IMR-90 (cell line): ENCODE measurements around the gene ERMARD. TPM values are rescaled to one million over a fixed set of nuclear protein-coding genes. Genes with fewer than 3 reads are reported as not detected.

Source experiments
- ATAC-seq: fragments of 200-7000 bp; cut with Tn5 transposase; 2 replicates; pipeline ENCODE4 v1.9.1; 2020; ENCODE audit warnings: low read depth, mild to moderate bottlenecking, moderate library complexity
- BruUV-seq: library from RNA; stranded (reverse); fragments of 400-500 nt; replicated peaks from 2 replicates; lab custom pipeline; 2021; lab: Mats Ljungman, UMichigan
- CTCF ChIA-PET: fragments of 300-600 bp; formaldehyde crosslinking; extraction: SDS; loops from one replicate; lab custom pipeline; 2021; ENCODE audit warnings: antibody characterized with exemption; lab: Yijun Ruan, JAX
- POLR2A ChIA-PET: fragments of 300-600 bp; sonication (Branson Sonifier 250); formaldehyde crosslinking; loops from one replicate; lab custom pipeline; 2022; ENCODE audit warnings: antibody characterized with exemption; ENCODE audit not compliant: unreplicated experiment; lab: Charles Lee
- DNase-seq: peaks from one replicate; pipeline ENCODE4 v3.0.0; 2013
- H2AFZ ChIP-seq: replicated peaks from 2 replicates; pipeline ENCODE3; 2013; ENCODE audit warnings: low read length, mild to moderate bottlenecking; ENCODE audit not compliant: poor library complexity
- H2AK5ac ChIP-seq: 2 replicates; pipeline ENCODE4 v1.6.1; 2013; ENCODE audit warnings: low read depth, low read length, inconsistent platforms
- H2AK9ac ChIP-seq: replicated peaks from 2 replicates; pipeline ENCODE3; 2013; ENCODE audit warnings: mild to moderate bottlenecking, low read depth, low read length, moderate library complexity; ENCODE audit not compliant: poor library complexity
- H2BK120ac ChIP-seq: 2 replicates; pipeline ENCODE4 v1.6.1; 2013; ENCODE audit warnings: low read depth, low read length, inconsistent platforms
- H2BK15ac ChIP-seq: 3 replicates; pipeline ENCODE4 v1.6.1; 2013; ENCODE audit warnings: low read depth, low read length, inconsistent platforms
- H2BK20ac ChIP-seq: 2 replicates; pipeline ENCODE4 v1.6.1; 2013; ENCODE audit warnings: low read depth, mild to moderate bottlenecking, inconsistent platforms, low read length, moderate library complexity
- H2BK5ac ChIP-seq: 2 replicates; pipeline ENCODE4 v1.6.1; 2013; ENCODE audit warnings: mild to moderate bottlenecking, low read depth, low read length, inconsistent platforms; ENCODE audit not compliant: poor library complexity, severe bottlenecking
- H3K14ac ChIP-seq: replicated peaks from 2 replicates; pipeline ENCODE4 v1.6.1; 2013; ENCODE audit warnings: low read depth, low read length, inconsistent platforms
- H3K18ac ChIP-seq: 2 replicates; pipeline ENCODE4 v1.6.1; 2013; ENCODE audit warnings: low read depth, low read length, control low read depth
- H3K23ac ChIP-seq: 2 replicates; pipeline ENCODE4 v1.6.1; 2013; ENCODE audit warnings: low read depth, low read length, inconsistent platforms
- H3K27ac ChIP-seq: 2 replicates; pipeline ENCODE4 v1.5.1; 2013; ENCODE audit warnings: mild to moderate bottlenecking, control low read depth, low read length; ENCODE audit not compliant: insufficient read depth
- H3K27me3 ChIP-seq: 2 replicates; pipeline ENCODE4 v1.6.1; 2013; ENCODE audit warnings: low read length; ENCODE audit not compliant: control insufficient read depth, insufficient read depth
- H3K36me3 ChIP-seq: 2 replicates; pipeline ENCODE4 v1.6.1; 2013; ENCODE audit warnings: low read length, mixed read lengths; ENCODE audit not compliant: control insufficient read depth, insufficient read depth
- H3K4ac ChIP-seq: 2 replicates; pipeline ENCODE4 v1.6.1; 2013; ENCODE audit warnings: low read depth, low read length, inconsistent platforms
- H3K4me1 ChIP-seq: 2 replicates; pipeline ENCODE4 v1.6.1; 2013; ENCODE audit warnings: low read length, mixed read lengths; ENCODE audit not compliant: control insufficient read depth, insufficient read depth
- H3K4me2 ChIP-seq: 2 replicates; pipeline ENCODE4 v1.6.1; 2013; ENCODE audit warnings: low read depth, mild to moderate bottlenecking, control low read depth, low read length, moderate library complexity
- H3K4me3 ChIP-seq: 2 replicates; pipeline ENCODE4 v1.5.1; 2013; ENCODE audit warnings: low read depth, mild to moderate bottlenecking, control low read depth, low read length, moderate library complexity; ENCODE audit not compliant: insufficient read depth
- H3K56ac ChIP-seq: 2 replicates; pipeline ENCODE4 v1.6.1; 2013; ENCODE audit warnings: low read length, inconsistent platforms; ENCODE audit not compliant: insufficient read depth; ENCODE audit errors: extremely low read depth
- H3K79me1 ChIP-seq, 2 experiments: 2 replicates each; pipeline ENCODE4 v1.6.1; 2013; ENCODE audit warnings: low read length in 2 of 2, inconsistent platforms in 1 of 2, low read depth in 1 of 2
- H3K9ac ChIP-seq: 2 replicates; pipeline ENCODE4 v1.6.1; 2013; ENCODE audit warnings: low read depth, low read length, control low read depth
- H3K9me1 ChIP-seq: 2 replicates; pipeline ENCODE4 v1.6.1; 2013; ENCODE audit warnings: low read length, inconsistent platforms; ENCODE audit not compliant: insufficient read depth
- H3K9me3 ChIP-seq: 2 replicates; pipeline ENCODE4 v1.6.1; 2013; ENCODE audit warnings: low read length; ENCODE audit not compliant: control insufficient read depth, insufficient read depth
- H4K20me1 ChIP-seq: 2 replicates; pipeline ENCODE4 v1.6.1; 2013; ENCODE audit warnings: low read length, inconsistent platforms; ENCODE audit not compliant: insufficient read depth
- H4K5ac ChIP-seq: 2 replicates; pipeline ENCODE4 v1.6.1; 2013; ENCODE audit warnings: mild to moderate bottlenecking, low read depth, low read length, control low read depth
- H4K8ac ChIP-seq, 2 experiments: 2 replicates each; pipeline ENCODE4 v1.6.1; 2013; ENCODE audit warnings: low read depth in 2 of 2, low read length in 2 of 2, control low read depth in 1 of 2, inconsistent platforms in 1 of 2
- H4K91ac ChIP-seq: 2 replicates; pipeline ENCODE4 v1.6.1; 2013; ENCODE audit warnings: low read depth, low read length, inconsistent platforms; ENCODE audit not compliant: insufficient read depth
- BHLHE40 ChIP-seq: fragments of 150-350 bp; IDR thresholded peaks from 2 replicates; pipeline ENCODE4 v1.6.1; 2016; ENCODE audit warnings: mild to moderate bottlenecking, low read depth, low read length
- ELK1 ChIP-seq: fragments of 150-350 bp; IDR thresholded peaks from 2 replicates; pipeline ENCODE4 v1.6.1; 2016; ENCODE audit warnings: low read depth, mild to moderate bottlenecking, low read length, moderate library complexity, borderline replicate concordance
- MAFK ChIP-seq: IDR thresholded peaks from 2 replicates; pipeline ENCODE4 v1.6.1; 2012; ENCODE audit warnings: low read depth, low read length, improper control_type of control experiment
- RAD21 ChIP-seq: IDR thresholded peaks from 2 replicates; pipeline ENCODE4 v1.6.1; 2012; ENCODE audit warnings: low read length, improper control_type of control experiment
- RCOR1 ChIP-seq: IDR thresholded peaks from 2 replicates; pipeline ENCODE4 v1.6.1; 2012; ENCODE audit warnings: mild to moderate bottlenecking, low read length, improper control_type of control experiment; ENCODE audit not compliant: insufficient replicate concordance
- USF2 ChIP-seq: fragments of 150-350 bp; IDR thresholded peaks from 2 replicates; pipeline ENCODE4 v1.6.1; 2017; ENCODE audit warnings: mild to moderate bottlenecking, antibody characterized with exemption, low read length, low read depth
- WGBS, 2 experiments: methylation state at CpG; one replicate each; pipeline versions ENCODE4 v1.1.5 to v1.1.7; 2013; ENCODE audit warnings: missing lambda C conversion rate in 2 of 2; ENCODE audit not compliant: insufficient read length in 1 of 2; ENCODE audit errors: extremely low coverage in 2 of 2; 5-methylcytosine and 5-hydroxymethylcytosine counted together
- dilution Hi-C: fragments of 300-500 bp; cut with HindIII; formaldehyde crosslinking; loops from one replicate; pipeline ENCODE4 v1.14.3; 2018; ENCODE audit warnings: low sequenced_read_pairs; ENCODE audit not compliant: unreplicated experiment
- in situ Hi-C: fragments of 300-500 bp; cut with MboI; formaldehyde crosslinking; loops from 3 replicates; pipeline ENCODE4 v1.14.3; 2019; ENCODE audit warnings: low sequenced_read_pairs, inconsistent platforms, mixed read lengths
- intact Hi-C: fragments of 100-400 bp; cut with micrococcal nuclease; formaldehyde crosslinking; loops from 2 replicates; pipeline ENCODE4 v1.10.0; 2022
- polyA plus RNA-seq, 3 experiments: library from polyadenylated mRNA; depleted of rRNA; stranded (reverse); fragments of >200 nt; gene quantifications; 2 replicates each; pipeline ENCODE4 v1.2.3, GENCODE V29; 2012; ENCODE audit warnings: low replicate concordance in 1 of 3
- total RNA-seq: library from RNA; depleted of rRNA; stranded (reverse); fragments of >200 nt; gene quantifications from 2 replicates; pipeline ENCODE4 v1.2.3, GENCODE V29; 2012

ERMARD gene
- total and polyA plus RNA-seq, 2 of the 4 experiments (the other 2 are of a cell fraction) = 15.1 to 25.4 TPM

GRCh38 chr6:169829786-169830185 lies 78.4 kb downstream of the ERMARD start:
- Histone ChIP-seq H3K27me3 (peaks cover 4% of the 10 kb centered on the region), H3K56ac (no peak overlapping the region), H2BK120ac (no peak overlapping the region), H3K23ac (no peak overlapping the region), H3K9me3 (no peaks in the 10 kb centered on the region; the same call in 1 of the 2 replicates), H2AK5ac (no peak overlapping the region), H3K4me3 (no peak overlapping the region), H3K4me1 (no peaks in the 10 kb centered on the region), H2BK15ac (no peak overlapping the region), H4K5ac (no peak overlapping the region), H3K79me1 (no peaks in the 10 kb centered on the region), H3K9ac (no peak overlapping the region), H3K9me1 (no peaks in the 10 kb centered on the region), H3K18ac (no peak overlapping the region), H4K8ac (no peak overlapping the region), H2BK20ac (no peak overlapping the region), H3K36me3 (no peaks in the 10 kb centered on the region), H2AFZ (no peak overlapping the region), H3K14ac (no peak overlapping the region), H3K4me2 (no peak overlapping the region), H4K91ac (no peak overlapping the region), H4K20me1 (no peaks in the 10 kb centered on the region), H3K4ac (no peak overlapping the region), H2AK9ac (no peak overlapping the region), H2BK5ac (no peak overlapping the region), H3K27ac (no peak overlapping the region)
- ChIA-PET POLR2A (no interaction called here), CTCF (no interaction called here)
- in situ Hi-C loops (loop anchor here (5.0 kb wide), 1 partner anchor 688 kb away; no protein-coding TSS in a partner anchor), intact Hi-C loops (loop anchor here (10.0 kb wide), 1 partner anchor 465 kb away; the partner anchor contains the start of gene DLL1), dilution Hi-C loops (no loop called here)
- WGBS, 2 experiments = 70% methylated on average over 2 of the region's 4 CpGs; no CpG with 5 or more reads in 1 of the 2 experiments
- TF ChIP-seq USF2 (no peak), ELK1 (no peak), MAFK (no peak), BHLHE40 (no peak), RAD21 (no peak), RCOR1 (no peak)
- ATAC-seq = no peak
- no peak for DNase-seq
- no TSS peak for BruUV-seq
